H1 (cell line): Measurements from ENCODE around the gene NFIC.

Experiments used
- CREB1 ChIP-seq: IDR thresholded peaks from 2 replicates; pipeline ENCODE4 v1.6.1; 2012; ENCODE audit warnings: inconsistent platforms
- GABPA ChIP-seq: IDR thresholded peaks from 2 replicates; pipeline ENCODE4 v1.6.1; 2011; ENCODE audit warnings: mild to moderate bottlenecking, low read length, moderate library complexity, borderline replicate concordance; ENCODE audit not compliant: insufficient read depth
- JUND ChIP-seq: IDR thresholded peaks from 2 replicates; pipeline ENCODE4 v1.6.1; 2011; ENCODE audit warnings: mild to moderate bottlenecking, improper control_type of control experiment, low read length
- POLR2AphosphoS5 ChIP-seq: IDR thresholded peaks from 2 replicates; pipeline ENCODE4 v1.6.1; 2011; ENCODE audit warnings: low read depth, low read length
- RFX5 ChIP-seq: IDR thresholded peaks from 2 replicates; pipeline ENCODE4 v1.6.1; 2011; ENCODE audit warnings: low read depth, low read length, improper control_type of control experiment, borderline replicate concordance
- TF ChIP-seq, protein P1 (sequence below): fragments of 300-600 bp; sonication (generic); IDR thresholded peaks from 2 replicates; pipeline ENCODE4 v1.7.1; 2012; ENCODE audit warnings: low read length, moderate library complexity, mild to moderate bottlenecking, inconsistent platforms; ENCODE audit not compliant: insufficient replicate concordance
- TF ChIP-seq, protein P2 (sequence below), 3 experiments: IDR thresholded peaks; 1 replicate in 2 of 3; 2 replicates in 1 of 3; pipeline versions ENCODE4 v1.5.1 to v1.6.1; 2011; ENCODE audit warnings: low read length in 3 of 3, mild to moderate bottlenecking in 3 of 3, inconsistent platforms in 2 of 3, low read depth in 1 of 3, moderate library complexity in 1 of 3; ENCODE audit not compliant: insufficient read depth in 1 of 3; ENCODE audit errors: control extremely low read depth in 1 of 3
- TF ChIP-seq, protein P3 (sequence below): IDR thresholded peaks from 2 replicates; pipeline ENCODE4 v1.6.1; 2012; ENCODE audit warnings: inconsistent platforms

DNA sequence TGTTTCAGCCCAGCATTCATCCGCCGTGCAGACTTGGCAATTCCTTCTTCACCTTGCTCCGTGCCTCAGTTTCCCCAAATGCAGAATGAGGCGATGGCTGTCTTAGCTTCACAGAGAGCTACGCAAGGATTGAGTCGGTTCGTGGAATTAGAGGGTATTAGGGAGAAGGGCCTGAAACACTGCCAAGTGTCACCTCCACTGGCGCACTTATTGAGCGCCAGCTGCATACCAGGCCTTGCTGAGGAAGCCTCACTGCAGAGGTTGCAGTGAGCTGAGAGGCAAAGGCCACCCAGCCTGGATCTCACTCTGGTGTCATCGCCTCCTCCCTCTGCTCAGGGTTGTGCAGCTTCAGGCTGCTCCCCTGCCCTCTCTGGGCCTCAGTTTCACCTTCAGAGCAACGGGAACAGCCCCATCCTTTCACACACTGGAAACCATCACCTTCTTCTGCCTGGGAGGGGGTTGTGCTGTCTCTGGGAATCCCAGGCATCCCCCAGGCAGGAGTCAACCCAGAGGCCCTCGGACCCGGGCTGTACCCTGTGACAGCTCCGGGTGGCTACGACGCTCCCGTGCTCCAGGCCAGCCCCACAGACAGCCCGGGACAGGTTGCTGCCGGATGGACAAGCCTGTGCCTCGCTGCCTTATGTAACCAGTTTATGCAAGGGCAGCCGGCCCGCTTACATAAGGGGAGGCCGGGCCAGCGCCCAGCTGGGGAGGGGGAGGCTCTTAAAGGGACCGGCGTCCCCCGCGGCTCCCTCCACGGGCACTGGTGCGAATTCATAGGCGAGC, 31.9 kb downstream of the NFIC start:
- TF ChIP-seq, protein P1, sequence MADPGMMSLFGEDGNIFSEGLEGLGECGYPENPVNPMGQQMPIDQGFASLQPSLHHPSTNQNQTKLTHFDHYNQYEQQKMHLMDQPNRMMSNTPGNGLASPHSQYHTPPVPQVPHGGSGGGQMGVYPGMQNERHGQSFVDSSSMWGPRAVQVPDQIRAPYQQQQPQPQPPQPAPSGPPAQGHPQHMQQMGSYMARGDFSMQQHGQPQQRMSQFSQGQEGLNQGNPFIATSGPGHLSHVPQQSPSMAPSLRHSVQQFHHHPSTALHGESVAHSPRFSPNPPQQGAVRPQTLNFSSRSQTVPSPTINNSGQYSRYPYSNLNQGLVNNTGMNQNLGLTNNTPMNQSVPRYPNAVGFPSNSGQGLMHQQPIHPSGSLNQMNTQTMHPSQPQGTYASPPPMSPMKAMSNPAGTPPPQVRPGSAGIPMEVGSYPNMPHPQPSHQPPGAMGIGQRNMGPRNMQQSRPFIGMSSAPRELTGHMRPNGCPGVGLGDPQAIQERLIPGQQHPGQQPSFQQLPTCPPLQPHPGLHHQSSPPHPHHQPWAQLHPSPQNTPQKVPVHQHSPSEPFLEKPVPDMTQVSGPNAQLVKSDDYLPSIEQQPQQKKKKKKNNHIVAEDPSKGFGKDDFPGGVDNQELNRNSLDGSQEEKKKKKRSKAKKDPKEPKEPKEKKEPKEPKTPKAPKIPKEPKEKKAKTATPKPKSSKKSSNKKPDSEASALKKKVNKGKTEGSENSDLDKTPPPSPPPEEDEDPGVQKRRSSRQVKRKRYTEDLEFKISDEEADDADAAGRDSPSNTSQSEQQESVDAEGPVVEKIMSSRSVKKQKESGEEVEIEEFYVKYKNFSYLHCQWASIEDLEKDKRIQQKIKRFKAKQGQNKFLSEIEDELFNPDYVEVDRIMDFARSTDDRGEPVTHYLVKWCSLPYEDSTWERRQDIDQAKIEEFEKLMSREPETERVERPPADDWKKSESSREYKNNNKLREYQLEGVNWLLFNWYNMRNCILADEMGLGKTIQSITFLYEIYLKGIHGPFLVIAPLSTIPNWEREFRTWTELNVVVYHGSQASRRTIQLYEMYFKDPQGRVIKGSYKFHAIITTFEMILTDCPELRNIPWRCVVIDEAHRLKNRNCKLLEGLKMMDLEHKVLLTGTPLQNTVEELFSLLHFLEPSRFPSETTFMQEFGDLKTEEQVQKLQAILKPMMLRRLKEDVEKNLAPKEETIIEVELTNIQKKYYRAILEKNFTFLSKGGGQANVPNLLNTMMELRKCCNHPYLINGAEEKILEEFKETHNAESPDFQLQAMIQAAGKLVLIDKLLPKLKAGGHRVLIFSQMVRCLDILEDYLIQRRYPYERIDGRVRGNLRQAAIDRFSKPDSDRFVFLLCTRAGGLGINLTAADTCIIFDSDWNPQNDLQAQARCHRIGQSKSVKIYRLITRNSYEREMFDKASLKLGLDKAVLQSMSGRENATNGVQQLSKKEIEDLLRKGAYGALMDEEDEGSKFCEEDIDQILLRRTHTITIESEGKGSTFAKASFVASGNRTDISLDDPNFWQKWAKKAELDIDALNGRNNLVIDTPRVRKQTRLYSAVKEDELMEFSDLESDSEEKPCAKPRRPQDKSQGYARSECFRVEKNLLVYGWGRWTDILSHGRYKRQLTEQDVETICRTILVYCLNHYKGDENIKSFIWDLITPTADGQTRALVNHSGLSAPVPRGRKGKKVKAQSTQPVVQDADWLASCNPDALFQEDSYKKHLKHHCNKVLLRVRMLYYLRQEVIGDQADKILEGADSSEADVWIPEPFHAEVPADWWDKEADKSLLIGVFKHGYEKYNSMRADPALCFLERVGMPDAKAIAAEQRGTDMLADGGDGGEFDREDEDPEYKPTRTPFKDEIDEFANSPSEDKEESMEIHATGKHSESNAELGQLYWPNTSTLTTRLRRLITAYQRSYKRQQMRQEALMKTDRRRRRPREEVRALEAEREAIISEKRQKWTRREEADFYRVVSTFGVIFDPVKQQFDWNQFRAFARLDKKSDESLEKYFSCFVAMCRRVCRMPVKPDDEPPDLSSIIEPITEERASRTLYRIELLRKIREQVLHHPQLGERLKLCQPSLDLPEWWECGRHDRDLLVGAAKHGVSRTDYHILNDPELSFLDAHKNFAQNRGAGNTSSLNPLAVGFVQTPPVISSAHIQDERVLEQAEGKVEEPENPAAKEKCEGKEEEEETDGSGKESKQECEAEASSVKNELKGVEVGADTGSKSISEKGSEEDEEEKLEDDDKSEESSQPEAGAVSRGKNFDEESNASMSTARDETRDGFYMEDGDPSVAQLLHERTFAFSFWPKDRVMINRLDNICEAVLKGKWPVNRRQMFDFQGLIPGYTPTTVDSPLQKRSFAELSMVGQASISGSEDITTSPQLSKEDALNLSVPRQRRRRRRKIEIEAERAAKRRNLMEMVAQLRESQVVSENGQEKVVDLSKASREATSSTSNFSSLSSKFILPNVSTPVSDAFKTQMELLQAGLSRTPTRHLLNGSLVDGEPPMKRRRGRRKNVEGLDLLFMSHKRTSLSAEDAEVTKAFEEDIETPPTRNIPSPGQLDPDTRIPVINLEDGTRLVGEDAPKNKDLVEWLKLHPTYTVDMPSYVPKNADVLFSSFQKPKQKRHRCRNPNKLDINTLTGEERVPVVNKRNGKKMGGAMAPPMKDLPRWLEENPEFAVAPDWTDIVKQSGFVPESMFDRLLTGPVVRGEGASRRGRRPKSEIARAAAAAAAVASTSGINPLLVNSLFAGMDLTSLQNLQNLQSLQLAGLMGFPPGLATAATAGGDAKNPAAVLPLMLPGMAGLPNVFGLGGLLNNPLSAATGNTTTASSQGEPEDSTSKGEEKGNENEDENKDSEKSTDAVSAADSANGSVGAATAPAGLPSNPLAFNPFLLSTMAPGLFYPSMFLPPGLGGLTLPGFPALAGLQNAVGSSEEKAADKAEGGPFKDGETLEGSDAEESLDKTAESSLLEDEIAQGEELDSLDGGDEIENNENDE: no peak
- no peak for TF ChIP-seq POLR2AphosphoS5
- TF ChIP-seq, protein P2, sequence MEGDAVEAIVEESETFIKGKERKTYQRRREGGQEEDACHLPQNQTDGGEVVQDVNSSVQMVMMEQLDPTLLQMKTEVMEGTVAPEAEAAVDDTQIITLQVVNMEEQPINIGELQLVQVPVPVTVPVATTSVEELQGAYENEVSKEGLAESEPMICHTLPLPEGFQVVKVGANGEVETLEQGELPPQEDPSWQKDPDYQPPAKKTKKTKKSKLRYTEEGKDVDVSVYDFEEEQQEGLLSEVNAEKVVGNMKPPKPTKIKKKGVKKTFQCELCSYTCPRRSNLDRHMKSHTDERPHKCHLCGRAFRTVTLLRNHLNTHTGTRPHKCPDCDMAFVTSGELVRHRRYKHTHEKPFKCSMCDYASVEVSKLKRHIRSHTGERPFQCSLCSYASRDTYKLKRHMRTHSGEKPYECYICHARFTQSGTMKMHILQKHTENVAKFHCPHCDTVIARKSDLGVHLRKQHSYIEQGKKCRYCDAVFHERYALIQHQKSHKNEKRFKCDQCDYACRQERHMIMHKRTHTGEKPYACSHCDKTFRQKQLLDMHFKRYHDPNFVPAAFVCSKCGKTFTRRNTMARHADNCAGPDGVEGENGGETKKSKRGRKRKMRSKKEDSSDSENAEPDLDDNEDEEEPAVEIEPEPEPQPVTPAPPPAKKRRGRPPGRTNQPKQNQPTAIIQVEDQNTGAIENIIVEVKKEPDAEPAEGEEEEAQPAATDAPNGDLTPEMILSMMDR (IDR thresholded peaks at IDR 0.05; ENCODE audit: control extremely low read depth in 1 of 3, insufficient read depth in 1 of 3, low read depth in 1 of 3, low read length in 3 of 3): no peak
- TF ChIP-seq CREB1: no peak
- no peak for TF ChIP-seq GABPA
- no peak for TF ChIP-seq RFX5
- TF ChIP-seq, protein P3, sequence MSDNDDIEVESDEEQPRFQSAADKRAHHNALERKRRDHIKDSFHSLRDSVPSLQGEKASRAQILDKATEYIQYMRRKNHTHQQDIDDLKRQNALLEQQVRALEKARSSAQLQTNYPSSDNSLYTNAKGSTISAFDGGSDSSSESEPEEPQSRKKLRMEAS: peak; percentile 30; the same call in 1 of the 2 replicates
- TF ChIP-seq JUND: no peak
